Omental fat pad (tissue), 4 donors: Measurements from ENCODE around the gene CACNA1F. TPM values are rescaled to one million over a fixed set of nuclear protein-coding genes. Genes with fewer than 3 reads are reported as not detected.

Source experiments
- ATAC-seq: fragments of 150-250 bp; one replicate; pipeline ENCODE4 v1.9.1; 2016; ENCODE audit warnings: mild to moderate bottlenecking, moderate library complexity; ENCODE audit not compliant: low FRiP score
- DNase-seq: peaks from one replicate; pipeline ENCODE4 v3.0.0-alpha.2; 2019; ENCODE audit warnings: low spot score
- CTCF ChIP-seq, 3 donors: fragments of 450-650 bp; IDR thresholded peaks; one replicate each; pipeline ENCODE4 v1.5.1; 2016 to 2017; ENCODE audit warnings: antibody characterized with exemption in 3 of 3, mild to moderate bottlenecking in 3 of 3, moderate library complexity in 2 of 3
- total RNA-seq, 4 donors: library from RNA; depleted of rRNA; stranded (reverse); fragments of >200 nt; gene quantifications; one replicate each; pipeline ENCODE4 v1.1.0, GENCODE V29; 2016

CACNA1F gene
- total RNA-seq, 4 donors from 2014 or later, result 0.19 to 0.60 (median 0.34) TPM

DNA sequence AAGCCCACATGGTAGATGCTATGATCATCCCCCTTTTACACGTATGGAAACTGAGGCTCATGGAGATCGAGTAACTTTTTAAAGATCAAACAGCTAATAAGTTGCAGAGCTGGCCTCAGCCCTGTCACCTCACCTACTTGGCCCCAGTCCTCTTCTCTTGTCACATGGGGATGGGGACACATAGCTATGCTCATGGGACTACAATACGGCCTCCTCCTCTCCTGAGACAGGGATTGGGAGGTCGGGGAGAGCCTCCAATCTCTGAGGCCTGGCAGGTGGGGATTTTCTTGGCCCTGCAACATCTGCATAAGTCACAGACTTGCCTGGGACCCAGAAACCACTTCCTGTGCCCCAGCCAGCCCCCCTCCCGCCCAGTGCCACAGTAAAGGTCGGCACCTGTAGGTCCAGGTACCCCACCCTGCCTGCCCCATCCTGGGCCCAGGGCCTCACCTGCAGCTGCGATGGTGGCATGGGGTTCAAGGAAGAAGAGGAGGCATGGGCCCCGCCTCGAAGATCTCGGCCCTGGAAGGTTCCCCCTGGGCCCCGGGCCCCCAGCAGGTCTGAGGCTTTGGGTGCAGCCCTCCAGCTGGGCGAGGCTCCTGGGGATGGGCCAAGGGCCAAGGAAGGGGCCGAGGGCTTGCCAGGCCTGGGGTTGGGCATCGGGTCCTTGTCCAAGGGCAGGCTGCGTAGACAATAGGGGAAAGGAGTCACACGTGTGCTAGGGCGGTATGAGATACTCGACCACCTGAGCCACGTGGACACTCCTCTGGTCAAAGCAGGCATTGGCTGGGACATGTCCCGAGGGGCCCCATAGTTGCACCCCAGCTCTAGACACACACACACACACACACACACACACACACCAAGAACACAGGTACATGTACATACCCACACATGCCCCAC, 25.0 kb upstream of the CACNA1F start:
- no peak for TF ChIP-seq CTCF (IDR thresholded peaks at IDR 0.05)
- ATAC-seq (no peak), DNase-seq (no peak)

DNA sequence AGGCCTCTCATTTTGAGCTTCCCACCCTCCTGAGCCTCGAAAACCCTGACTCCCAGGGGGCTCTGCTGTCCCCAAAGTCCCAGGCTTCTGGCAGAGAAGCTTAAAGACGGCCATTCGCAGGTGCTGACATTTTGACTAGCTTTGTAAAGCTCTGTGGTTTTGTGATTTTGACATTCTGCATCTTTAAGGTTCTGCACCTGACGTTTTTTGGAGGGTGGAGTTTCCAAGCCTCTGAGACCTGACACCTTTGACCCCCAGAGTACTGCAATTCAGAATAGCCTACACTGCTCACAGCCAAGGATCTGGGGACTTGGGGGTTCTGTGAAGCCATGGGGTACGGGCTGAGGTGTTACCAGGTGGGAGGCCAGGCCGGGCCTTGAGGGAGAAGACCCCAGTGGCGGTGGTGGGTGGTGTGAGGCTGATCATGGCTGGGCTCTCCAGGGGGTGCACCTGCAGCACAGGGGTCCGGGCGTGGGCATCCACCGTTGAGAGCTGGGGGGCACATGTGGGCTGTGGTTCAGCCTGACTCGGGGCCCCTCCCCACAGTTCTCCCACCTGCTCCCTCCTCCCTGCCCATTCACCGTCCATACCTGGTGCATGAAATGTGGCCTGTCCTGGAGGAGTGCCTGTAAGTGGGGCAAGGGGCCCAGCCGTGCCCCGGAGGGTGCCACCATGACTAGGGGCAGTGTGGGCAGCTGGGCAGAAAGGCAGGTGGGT, 24.1 kb upstream of the CACNA1F start:
- no peak for TF ChIP-seq CTCF (IDR thresholded peaks at IDR 0.05)
- DNase-seq (no peak), ATAC-seq (no peak)

DNA sequence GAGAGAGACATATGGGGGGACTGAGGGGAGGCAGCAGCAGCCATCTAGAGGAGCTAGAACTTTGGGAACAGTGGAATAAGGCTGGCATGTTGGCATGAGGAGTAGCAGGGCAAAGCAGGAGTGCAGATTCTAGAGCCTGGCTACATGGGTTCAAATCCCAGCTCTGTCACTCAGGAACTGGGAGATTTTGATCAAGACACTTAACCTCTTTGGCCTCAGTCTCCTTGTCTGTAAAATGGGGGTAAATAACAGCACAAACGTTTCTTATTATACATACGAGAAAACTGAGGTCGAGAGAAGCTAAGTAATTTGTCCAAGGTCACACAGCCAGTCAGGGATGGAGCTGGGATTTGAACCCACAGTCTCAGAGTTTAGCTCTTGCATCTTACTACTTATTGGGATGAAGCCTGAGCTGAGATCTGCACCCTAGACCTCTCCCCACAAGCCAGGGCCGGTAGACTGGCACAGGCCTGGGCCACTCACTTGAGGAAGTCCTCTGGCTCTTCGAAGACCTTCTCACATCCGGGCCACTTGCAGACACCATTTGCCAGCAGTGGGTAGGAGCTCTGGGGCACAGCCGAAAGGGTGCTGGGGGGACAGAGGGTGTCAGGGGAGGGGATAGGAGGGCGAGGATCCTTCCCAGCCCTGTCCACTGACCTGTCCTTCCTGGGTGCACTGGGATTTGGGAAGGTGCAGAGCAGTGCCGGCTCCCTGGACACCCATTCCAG, 23.3 kb upstream of the CACNA1F start:
- no peak for TF ChIP-seq CTCF (IDR thresholded peaks at IDR 0.05)
- ATAC-seq (no peak), DNase-seq (no peak)

DNA sequence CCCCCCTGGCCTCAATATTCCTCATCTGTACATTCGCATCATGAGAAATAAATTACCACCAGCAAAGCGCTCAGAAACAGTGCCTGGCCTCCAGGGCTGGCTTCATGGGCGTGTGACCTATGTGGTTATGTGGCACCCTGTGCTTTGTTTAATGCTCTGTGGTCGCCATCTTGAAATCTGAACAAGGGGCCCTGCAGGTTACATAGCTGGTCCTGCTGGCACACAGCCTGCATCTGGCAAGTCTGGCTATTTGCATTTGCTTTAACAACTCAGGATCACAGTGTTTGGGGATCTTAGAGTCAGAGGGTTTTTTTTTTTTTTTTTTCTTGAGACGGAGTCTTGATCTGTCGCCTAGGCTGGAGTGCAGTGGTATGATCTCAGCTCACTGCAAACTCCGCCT, 21.5 kb upstream of the CACNA1F start:
- TF ChIP-seq CTCF (IDR thresholded peaks at IDR 0.05), result no peak
- no peak for DNase-seq
- ATAC-seq, result no peak

DNA sequence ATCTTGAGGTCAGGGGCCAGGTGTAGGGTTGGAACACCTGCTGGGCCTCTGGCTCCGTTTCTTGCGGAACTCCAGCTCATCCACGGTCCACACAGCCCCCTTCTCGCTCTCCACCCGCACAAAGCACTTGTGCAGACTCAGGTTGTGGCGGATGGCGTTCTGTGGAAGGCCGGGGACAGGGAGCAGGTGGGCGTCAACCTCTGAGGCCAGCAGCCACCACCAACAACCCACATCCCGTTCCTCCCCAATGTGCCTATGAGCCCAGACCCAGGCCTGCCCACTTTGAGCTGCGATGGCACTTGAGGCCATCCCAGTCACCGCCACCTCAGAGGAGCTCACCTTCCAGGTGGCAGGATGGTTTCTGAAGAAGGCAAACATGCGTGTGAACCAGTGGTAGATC, 18.2 kb upstream of the CACNA1F start:
- no peak for ATAC-seq
- TF ChIP-seq CTCF (IDR thresholded peaks at IDR 0.05), result no peak
- DNase-seq, result no peak

GRCh38 chrX:49250578-49250977, 17.4 kb upstream of the CACNA1F start:
- no peak for TF ChIP-seq CTCF (IDR thresholded peaks at IDR 0.05)
- DNase-seq, result no peak
- ATAC-seq, result no peak
